ENCODE results near the gene FAM234B. TPM values are rescaled to one million over a fixed set of nuclear protein-coding genes. Genes with fewer than 3 reads are reported as not detected.
A peak's percentile ranks its signal among the peaks of the same experiment; 100 is the strongest.
"Not testable (repeated sequence)": the region's sequence is repeated elsewhere in the genome, so short reads cannot be mapped to it uniquely, and the experiment has no call there.

FAM234B gene
- total RNA-seq, 4 donors from 2014 or later: 3.1 to 8.0 (median 3.9) TPM

- Histone ChIP-seq H3K9me3 (no peaks in the 10 kb centered on the region), H3K4me3 (peak overlapping the region; percentile 91 to 100 (median 96)), H3K36me3 (no peaks in the 10 kb centered on the region), H3K27ac (peak overlapping the region in 2 of 4 donors; percentile 72 to 79), H3K4me1 (peaks cover 0 to 27% (median 3%) of the 10 kb centered on the region in 3 donors), H3K27me3 (no peaks in the 10 kb centered on the region)
- 2 to 8% methylated on average over 5 of the region's 5 CpGs for WGBS, 2 donors
- TF ChIP-seq CTCF (IDR thresholded peaks at IDR 0.05) (no peak), POLR2A (IDR thresholded peaks at IDR 0.05) (no peak)
- intact Hi-C loops (cut with DNase I): no loop called here
- no peak for DNase-seq
These were observed 722 bp downstream of the FAM234B start for GRCh38 chr12:13044906-13045299.

GRCh38 chr12:13045816-13046215 is 1.6 kb downstream of the FAM234B start:
- Histone ChIP-seq H3K4me1 (peaks cover 0 to 27% (median 3%) of the 10 kb centered on the region in 3 donors), H3K4me3 (no peak overlapping the region), H3K36me3 (no peaks in the 10 kb centered on the region), H3K9me3 (no peaks in the 10 kb centered on the region), H3K27ac (no peak overlapping the region), H3K27me3 (no peaks in the 10 kb centered on the region)
- no peak for DNase-seq
- WGBS, 2 donors: 79% methylated on average over 8 of the region's 8 CpGs; no CpG with 5 or more reads in 1 of the 2 donors
- intact Hi-C loops (cut with DNase I): no loop called here
- TF ChIP-seq CTCF (IDR thresholded peaks at IDR 0.05): no peak
- no peak for TF ChIP-seq POLR2A (IDR thresholded peaks at IDR 0.05)

- no peaks in the 10 kb centered on the region for H3K36me3 ChIP-seq
- H3K4me1 ChIP-seq: peaks cover 0 to 27% (median 3%) of the 10 kb centered on the region in 3 donors
- TF ChIP-seq POLR2A (IDR thresholded peaks at IDR 0.05): no peak
- intact Hi-C loops (cut with DNase I): no loop called here
- no peak for DNase-seq
- WGBS, 2 donors: 81 to 82% methylated on average over 1 of the region's 1 CpG
- no peaks in the 10 kb centered on the region for H3K9me3 ChIP-seq
- H3K27me3 ChIP-seq: no peaks in the 10 kb centered on the region
- H3K27ac ChIP-seq: no peak overlapping the region
- no peak overlapping the region for H3K4me3 ChIP-seq
These were observed 2.8 kb downstream of the FAM234B start for GRCh38 chr12:13046964-13047363.

- DNase-seq: no peak
- H3K27ac ChIP-seq: no peak overlapping the region
- peaks cover 0 to 6% (median 0%) of the 10 kb centered on the region in 3 donors for H3K9me3 ChIP-seq
- TF ChIP-seq CTCF (IDR thresholded peaks at IDR 0.05) (no peak), POLR2A (IDR thresholded peaks at IDR 0.05) (no peak)
- intact Hi-C loops (cut with DNase I): no loop called here
- no peak overlapping the region for H3K4me3 ChIP-seq
- 49 to 65% methylated on average over 3 of the region's 3 CpGs for WGBS, 2 donors
- H3K36me3 ChIP-seq: no peaks in the 10 kb centered on the region
- H3K27me3 ChIP-seq: no peaks in the 10 kb centered on the region
- H3K4me1 ChIP-seq: peaks cover 0 to 17% (median 3%) of the 10 kb centered on the region in 3 donors
These were observed 5.6 kb downstream of the FAM234B start for GRCh38 chr12:13049816-13050215.

- WGBS, 2 donors: 50% methylated on average over 2 of the region's 2 CpGs
These were observed 8.2 kb downstream of the FAM234B start for GRCh38 chr12:13052421-13052820.

GRCh38 chr12:13053617-13054016 is 9.4 kb downstream of the FAM234B start:
- DNase-seq; H3K4me3 ChIP-seq; H3K4me1 ChIP-seq; H3K27me3 ChIP-seq; H3K27ac ChIP-seq; H3K9me3 ChIP-seq; intact Hi-C loops (cut with DNase I): not testable (repeated sequence)
- WGBS, 2 donors: 89 to 91% methylated on average over 6 of the region's 6 CpGs
- peaks cover 0 to 16% (median 0%) of the 10 kb centered on the region in 3 donors for H3K36me3 ChIP-seq

More at GRCh38 chr12:13052421-13052820, 8.2 kb downstream of the FAM234B start:
- Histone ChIP-seq H3K4me3 (no peak overlapping the region), H3K36me3 (peaks cover 0 to 9% (median 0%) of the 10 kb centered on the region in 3 donors), H3K4me1 (no peaks in the 10 kb centered on the region), H3K27me3 (no peaks in the 10 kb centered on the region), H3K27ac (no peak overlapping the region), H3K9me3 (peaks cover 0 to 6% (median 0%) of the 10 kb centered on the region in 3 donors)
- intact Hi-C loops (cut with DNase I): no loop called here
- TF ChIP-seq POLR2A (IDR thresholded peaks at IDR 0.05) (no peak), CTCF (IDR thresholded peaks at IDR 0.05) (no peak)
- no peak for DNase-seq
